Calu3 (cell line): ENCODE measurements around the gene TRPM8. TPM values are rescaled to one million over a fixed set of nuclear protein-coding genes. Genes with fewer than 3 reads are reported as not detected.
"Not testable (repeated sequence)": the region's sequence is repeated elsewhere in the genome, so short reads cannot be mapped to it uniquely, and the experiment has no call there.

ENCODE experiments used
- BruUV-seq: library from RNA; stranded (reverse); fragments of 400-500 nt; replicated peaks from 2 replicates; lab custom pipeline; 2021; lab: Mats Ljungman, UMichigan
- CTCF ChIA-PET: fragments of 300-600 bp; sonication (Branson Sonifier 250); formaldehyde crosslinking; loops from one replicate; lab custom pipeline; 2022; ENCODE audit warnings: antibody characterized with exemption; lab: Charles Lee
- DNase-seq: peaks from one replicate; pipeline ENCODE4 v3.0.0; 2022
- H3K27ac Mint-ChIP-seq: one replicate; pipeline ENCODE4 v1.8.0; 2022; ENCODE audit warnings: mixed read lengths; ENCODE audit not compliant: unreplicated experiment
- H3K27me3 Mint-ChIP-seq: one replicate; pipeline ENCODE4 v1.8.0; 2022; ENCODE audit warnings: mixed read lengths; ENCODE audit not compliant: unreplicated experiment
- H3K36me3 Mint-ChIP-seq: one replicate; pipeline ENCODE4 v1.8.0; 2022; ENCODE audit warnings: mild to moderate bottlenecking, moderate library complexity, mixed read lengths; ENCODE audit not compliant: insufficient read depth, unreplicated experiment
- H3K4me1 Mint-ChIP-seq: one replicate; pipeline ENCODE4 v1.8.0; 2022; ENCODE audit warnings: mild to moderate bottlenecking, low read depth, mixed read lengths; ENCODE audit not compliant: unreplicated experiment
- H3K4me3 Mint-ChIP-seq: one replicate; pipeline ENCODE4 v1.8.0; 2022; ENCODE audit warnings: mild to moderate bottlenecking, low read depth, moderate library complexity, mixed read lengths; ENCODE audit not compliant: unreplicated experiment
- H3K9me3 Mint-ChIP-seq: one replicate; pipeline ENCODE4 v1.8.0; 2022; ENCODE audit warnings: low read depth, mixed read lengths; ENCODE audit not compliant: unreplicated experiment
- CTCF ChIP-seq: fragments of 200-600 bp; IDR thresholded peaks from one replicate; pipeline ENCODE4 v1.8.0; 2022; ENCODE audit warnings: antibody characterized with exemption; ENCODE audit not compliant: unreplicated experiment
- intact Hi-C: fragments of 100-400 bp; cut with micrococcal nuclease; formaldehyde crosslinking; loops from one replicate; pipeline ENCODE4 v1.10.0; 2022; ENCODE audit not compliant: unreplicated experiment
- total RNA-seq: library from RNA; stranded (reverse); gene quantifications from 2 replicates; pipeline ENCODE4 v1.2.3, GENCODE V29; 2022

TRPM8 gene
- total RNA-seq, 1 experiment from 2014 or later = 1.1 TPM

GRCh38 chr2:233967164-233967563, 50.0 kb downstream of the TRPM8 start:
- no peak for DNase-seq
- Mint-ChIP-seq H3K9me3 (no peaks in the 10 kb centered on the region), H3K36me3 (no peaks in the 10 kb centered on the region), H3K4me1 (no peaks in the 10 kb centered on the region), H3K27ac (no peak overlapping the region), H3K27me3 (no peaks in the 10 kb centered on the region), H3K4me3 (no peak overlapping the region)
- intact Hi-C loops = no loop called here
- BruUV-seq = no TSS peak
- TF ChIP-seq CTCF = no peak
- CTCF ChIA-PET = no interaction called here

- H3K4me1 Mint-ChIP-seq = peaks cover 7% of the 10 kb centered on the region
- peaks cover 10% of the 10 kb centered on the region for H3K36me3 Mint-ChIP-seq
- H3K27me3 Mint-ChIP-seq = no peaks in the 10 kb centered on the region
- no peak overlapping the region for H3K27ac Mint-ChIP-seq
- intact Hi-C loops = no loop called here
- CTCF ChIA-PET = interaction anchor here (0.6 to 0.7 kb wide), 2 partner anchors 15 to 105 kb away, joined by 4 to 9 read pairs; no protein-coding TSS in a partner anchor
- H3K9me3 Mint-ChIP-seq = no peaks in the 10 kb centered on the region
- no peak for DNase-seq
- H3K4me3 Mint-ChIP-seq = no peak overlapping the region
- no peak for TF ChIP-seq CTCF
- BruUV-seq = no TSS peak
Observed at GRCh38 chr2:233968556-233968955, 51.4 kb downstream of the TRPM8 start.

GRCh38 chr2:233972460-233972859, 55.3 kb downstream of the TRPM8 start:
- H3K27me3 Mint-ChIP-seq, H3K9me3 Mint-ChIP-seq, DNase-seq, CTCF ChIA-PET, BruUV-seq: not testable (repeated sequence)
- intact Hi-C loops = loop anchor here (10.0 kb wide), 3 partner anchors 118 to 1142 kb away; partner anchors contain the start of gene HJURP
- Mint-ChIP-seq H3K36me3 (peaks cover 18% of the 10 kb centered on the region), H3K4me3 (peak overlapping the region; percentile 27), H3K27ac (peak overlapping the region; percentile 81), H3K4me1 (peaks cover 42% of the 10 kb centered on the region)

- DNase-seq = peak; percentile 79
- intact Hi-C loops = loop anchor here (10.0 kb wide), 3 partner anchors 118 to 1142 kb away; partner anchors contain the start of gene HJURP
- H3K27me3 Mint-ChIP-seq = no peaks in the 10 kb centered on the region
- peak overlapping the region; percentile 27 for H3K4me3 Mint-ChIP-seq
- BruUV-seq = no TSS peak
- H3K36me3 Mint-ChIP-seq = peaks cover 18% of the 10 kb centered on the region
- H3K9me3 Mint-ChIP-seq = no peaks in the 10 kb centered on the region
- peaks cover 48% of the 10 kb centered on the region for H3K4me1 Mint-ChIP-seq
- CTCF ChIA-PET = interaction anchor here (0.6 to 2.4 kb wide), 6 partner anchors 32 to 1144 kb away, joined by 4 to 9 read pairs (median 5); partner anchors contain the start of gene ARL4C
- TF ChIP-seq CTCF = no peak
- peak overlapping the region; percentile 81 for H3K27ac Mint-ChIP-seq
Observed at GRCh38 chr2:233972941-233973575, 55.9 kb downstream of the TRPM8 start.
